ENCODE results near the gene AGBL2.

AGBL2 gene

GRCh38 chr11:47628026-47628425 is 87.1 kb downstream of the AGBL2 start:
- no peak for DNase-seq (ENCODE audit: low read depth in 3 of 3)

- DNase-seq (ENCODE audit: low read depth in 3 of 3): no peak
Measured at GRCh38 chr11:47626234-47626633, 88.9 kb downstream of the AGBL2 start.

- no peak for DNase-seq (ENCODE audit: low read depth in 3 of 3)
Measured at GRCh38 chr11:47620836-47621378, 94.3 kb downstream of the AGBL2 start.

GRCh38 chr11:47617417-47617809 is 97.8 kb downstream of the AGBL2 start:
- DNase-seq (ENCODE audit: low read depth in 3 of 3): no peak

GRCh38 chr11:47616726-47617416 is 98.3 kb downstream of the AGBL2 start:
- no peak for DNase-seq (ENCODE audit: low read depth in 3 of 3)

- DNase-seq (ENCODE audit: low read depth in 3 of 3): no peak
Measured at GRCh38 chr11:47615249-47615648, 99.9 kb downstream of the AGBL2 start.

GRCh38 chr11:47611348-47611794 is 103.8 kb downstream of the AGBL2 start:
- no peak for DNase-seq (ENCODE audit: low read depth in 3 of 3)

- no peak for DNase-seq (ENCODE audit: low read depth in 3 of 3)
Measured at GRCh38 chr11:47609675-47610074, 105.5 kb downstream of the AGBL2 start.
